HG02943 (cell line): Measurements from ENCODE around the gene KIFC1.
"Not testable (repeated sequence)": the region's sequence is repeated elsewhere in the genome, so short reads cannot be mapped to it uniquely, and the experiment has no call there.

ENCODE experiments used
- ATAC-seq: cut with Tn5 transposase; IDR thresholded peaks from one replicate; pipeline ENCODE4 v1.9.1; 2021; ENCODE audit warnings: mild to moderate bottlenecking, low read depth, moderate library complexity; ENCODE audit not compliant: unreplicated experiment

Gene KIFC1

GRCh38 chr6:33373960-33374910, 17.4 kb upstream of the KIFC1 start:
- no peak for ATAC-seq

GRCh38 chr6:33375143-33375671, 16.4 kb upstream of the KIFC1 start:
- ATAC-seq, result no peak

DNA sequence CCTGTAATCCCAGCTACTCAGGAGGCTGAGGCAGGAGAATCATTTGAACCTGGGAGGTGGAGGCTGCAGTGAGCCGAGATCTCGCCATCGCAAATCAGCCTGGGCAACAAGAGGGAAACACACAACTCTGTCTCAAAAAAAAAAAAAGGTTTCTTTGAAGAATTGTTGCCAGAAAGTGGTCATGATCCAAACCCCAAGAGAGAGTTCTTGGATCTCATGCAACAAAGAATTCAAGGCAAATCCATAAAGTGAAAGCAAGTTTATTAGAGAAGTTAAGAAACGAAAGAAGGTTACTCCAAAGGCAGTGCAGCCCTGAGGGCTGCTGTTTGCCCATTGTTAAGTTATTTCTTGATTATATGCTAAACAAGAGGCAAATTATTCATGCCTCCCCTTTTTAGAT, 14.5 kb upstream of the KIFC1 start:
- no peak for ATAC-seq

DNA sequence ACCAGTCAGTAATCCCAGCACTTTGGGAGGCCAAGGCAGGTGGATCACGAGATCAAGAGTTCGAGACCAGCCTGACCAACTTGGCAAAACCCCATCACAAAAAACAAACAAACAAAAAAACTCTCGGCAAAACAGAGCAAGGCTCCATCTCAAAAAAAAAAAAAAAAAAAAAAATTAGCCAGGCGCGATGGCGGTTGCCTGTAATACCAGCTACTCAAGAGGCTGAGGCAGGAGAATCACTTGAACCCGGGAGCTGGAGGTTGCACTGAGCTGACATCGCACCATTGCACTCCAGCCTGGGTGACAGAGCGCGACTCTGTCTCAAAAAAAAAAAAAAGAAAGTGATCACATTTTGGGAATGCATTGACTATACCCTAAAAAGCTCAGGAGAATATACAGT, 12.4 kb upstream of the KIFC1 start:
- ATAC-seq, result not testable (repeated sequence)

DNA sequence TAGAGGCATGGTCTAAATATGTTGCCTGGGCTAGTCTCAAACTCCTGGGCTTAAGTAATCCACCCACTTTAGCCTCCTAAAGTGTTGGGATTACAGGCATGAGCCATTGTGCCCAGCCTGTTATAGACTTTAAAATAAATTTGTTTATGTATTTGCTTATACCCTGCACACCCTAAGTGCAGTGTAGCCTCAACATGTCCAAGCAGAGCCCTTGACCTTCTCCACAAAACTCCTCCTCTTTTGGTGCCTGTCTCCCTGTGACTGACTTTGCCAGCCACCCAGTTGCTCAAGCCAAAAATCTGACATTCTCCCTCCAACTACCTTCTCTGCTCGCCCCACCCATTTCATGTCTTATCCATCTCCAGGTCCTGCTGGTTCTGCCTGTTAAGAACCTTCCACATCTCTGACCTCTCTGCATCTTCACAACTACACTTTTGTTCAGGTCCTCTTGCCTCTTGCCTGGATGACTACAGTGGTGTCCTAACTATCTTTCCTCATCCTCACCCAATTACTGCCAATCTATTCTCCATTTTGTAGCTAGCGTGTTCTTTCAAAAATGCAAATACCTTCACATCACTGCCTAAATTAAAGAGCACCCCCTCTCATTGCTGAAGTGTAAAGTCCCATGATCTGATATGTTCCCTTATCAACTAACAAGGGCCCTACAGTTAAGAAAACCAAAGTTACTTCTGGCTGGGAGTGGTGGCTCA, 11.2 kb upstream of the KIFC1 start:
- ATAC-seq, result no peak

DNA sequence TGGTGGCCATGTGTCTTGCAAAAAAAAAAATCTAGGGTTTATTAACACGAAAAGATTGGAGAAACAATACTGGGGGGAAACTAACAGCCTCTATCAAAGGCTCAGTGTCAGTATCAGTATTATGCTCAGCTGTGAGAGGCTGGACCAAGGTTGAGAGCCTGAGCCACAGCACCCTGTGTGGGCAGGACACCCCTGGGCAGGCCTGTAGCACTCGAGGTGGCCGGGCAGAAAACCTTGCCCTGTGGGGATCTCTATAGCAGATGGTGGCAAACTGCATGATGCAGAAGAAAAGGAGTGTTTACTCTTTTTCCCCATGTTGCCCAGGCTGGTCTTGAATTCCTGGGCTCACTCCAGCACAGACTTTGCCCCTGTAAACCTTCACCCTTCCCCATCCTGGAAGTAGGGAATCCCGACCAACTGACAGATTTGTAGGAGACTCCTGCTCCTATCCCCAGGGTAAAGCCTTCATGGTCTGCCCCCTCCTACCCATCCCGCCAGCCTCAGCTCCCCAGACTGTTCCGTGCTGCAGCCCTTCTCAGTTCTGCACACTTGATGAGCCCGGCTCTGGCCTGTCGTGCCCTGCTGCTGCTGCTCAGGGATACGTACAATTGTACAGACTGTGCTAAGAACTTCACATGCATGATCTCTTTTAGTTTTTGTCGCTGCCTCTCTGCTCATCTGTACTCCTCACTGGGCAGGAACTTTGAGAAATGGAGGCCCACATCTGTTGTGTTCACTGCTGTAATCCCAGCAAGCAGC, 8.0 kb upstream of the KIFC1 start:
- no peak for ATAC-seq

DNA sequence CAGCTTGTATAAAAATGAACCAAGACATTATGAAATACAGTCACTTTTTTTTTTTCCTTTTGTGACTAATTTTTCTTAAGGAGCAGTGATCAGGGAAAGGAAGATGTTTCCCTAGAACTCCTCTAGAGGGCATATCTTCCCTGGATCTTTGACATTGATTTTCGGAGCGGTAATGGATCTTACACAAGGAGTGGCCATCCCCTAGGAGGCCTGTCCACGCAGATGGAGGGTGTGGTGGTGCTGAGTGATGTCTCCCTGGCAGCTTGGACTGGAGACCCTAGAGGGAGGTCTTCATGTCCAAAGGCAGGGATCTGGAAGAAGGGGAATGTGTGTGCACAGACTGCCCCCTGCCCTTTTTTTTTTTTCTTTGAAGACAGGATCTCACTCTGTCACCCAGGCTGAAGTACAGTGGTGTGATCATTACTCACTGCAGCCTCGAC, 7.0 kb upstream of the KIFC1 start:
- no peak for ATAC-seq

GRCh38 chr6:33390173-33390572, 1.4 kb upstream of the KIFC1 start:
- no peak for ATAC-seq

GRCh38 chr6:33390767-33391277, 801 bp upstream of the KIFC1 start:
- no peak for ATAC-seq

GRCh38 chr6:33391922-33392594, 435 bp downstream of the KIFC1 start:
- peak; percentile 15 for ATAC-seq

- no peak for ATAC-seq
These were observed 949 bp downstream of the KIFC1 start for GRCh38 chr6:33392595-33392948.

GRCh38 chr6:33392979-33393378, 1.4 kb downstream of the KIFC1 start:
- no peak for ATAC-seq

DNA sequence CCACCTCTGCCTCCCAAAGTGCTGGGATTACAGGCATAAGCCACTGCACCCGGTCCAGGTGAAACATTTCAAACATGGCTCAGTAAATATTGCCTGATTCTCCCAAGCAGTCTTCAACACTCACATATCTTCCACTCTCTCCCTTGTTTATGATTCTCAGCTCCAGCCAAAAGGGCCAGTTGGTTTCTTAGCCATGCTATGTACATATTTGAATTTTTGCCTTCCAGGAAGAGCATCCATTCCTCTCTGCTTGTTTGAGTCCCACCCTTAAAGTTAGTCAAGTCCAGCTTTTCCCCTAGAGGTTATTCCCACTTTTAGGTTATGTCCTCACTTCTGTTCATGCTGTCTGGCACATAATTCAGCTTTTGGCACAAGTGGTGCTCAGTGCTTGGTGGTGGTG, 5.9 kb downstream of the KIFC1 start:
- ATAC-seq, result no peak

DNA sequence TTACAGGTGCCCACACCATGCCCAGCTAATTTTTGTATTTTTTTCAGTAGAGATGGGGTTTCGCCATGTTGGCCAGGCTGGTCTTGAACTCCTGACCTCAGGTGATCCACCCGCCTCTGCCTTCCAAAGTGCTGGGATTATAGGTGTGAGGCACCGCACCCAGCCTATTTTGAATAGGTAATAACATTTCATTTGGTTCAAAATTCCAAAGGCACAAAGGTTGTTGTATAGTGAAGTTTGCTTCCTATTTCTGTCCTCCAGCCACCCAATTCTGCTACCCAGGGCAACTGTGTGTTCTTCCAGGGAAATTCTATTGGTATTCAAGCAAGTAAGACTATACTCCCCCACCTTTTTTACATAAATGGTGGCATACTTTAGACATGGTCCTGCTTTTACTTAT, 7.0 kb downstream of the KIFC1 start:
- ATAC-seq, result not testable (repeated sequence)

DNA sequence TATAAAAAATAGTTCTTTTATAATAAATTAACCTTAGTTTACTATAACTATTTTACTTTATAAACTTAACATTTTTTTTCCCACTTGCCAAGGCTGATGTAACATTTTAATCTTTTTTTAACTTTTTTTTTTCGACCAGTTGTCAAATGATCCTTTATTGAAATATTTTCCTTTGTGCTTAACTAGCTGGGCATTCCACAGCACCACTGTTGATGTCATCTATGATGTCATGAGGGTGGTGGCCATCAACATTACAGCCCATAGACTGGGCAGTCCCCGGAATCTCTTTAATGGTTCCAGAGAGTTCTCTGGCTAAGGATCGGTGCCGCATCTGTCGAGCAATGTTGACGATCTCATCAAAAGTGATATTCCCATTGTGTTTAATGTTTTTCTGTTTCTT, 8.3 kb downstream of the KIFC1 start:
- ATAC-seq, result not testable (repeated sequence)

GRCh38 chr6:33404884-33405283, 13.3 kb downstream of the KIFC1 start:
- ATAC-seq, result no peak

DNA sequence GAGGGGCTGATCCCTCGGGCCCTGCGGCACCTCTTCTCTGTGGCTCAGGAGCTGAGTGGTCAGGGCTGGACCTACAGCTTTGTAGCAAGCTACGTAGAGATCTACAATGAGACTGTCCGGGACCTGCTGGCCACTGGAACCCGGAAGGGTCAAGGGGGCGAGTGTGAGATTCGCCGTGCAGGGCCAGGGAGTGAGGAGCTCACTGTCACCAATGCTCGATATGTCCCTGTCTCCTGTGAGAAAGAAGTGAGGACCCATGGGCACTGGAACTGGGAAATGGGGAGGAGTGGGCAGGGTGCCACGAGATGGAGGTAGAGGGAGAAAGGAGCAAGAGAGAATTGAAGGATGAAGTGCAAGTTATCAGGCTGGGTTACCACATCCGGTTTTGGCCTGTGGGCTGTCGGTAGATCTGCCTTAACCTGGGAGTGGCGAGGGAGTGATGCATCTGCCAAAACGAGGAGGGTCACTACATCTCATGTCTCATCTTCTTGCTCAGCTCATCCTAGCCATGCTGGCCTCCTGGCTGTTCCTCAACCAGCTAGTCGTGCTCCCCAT, 13.8 kb downstream of the KIFC1 start:
- ATAC-seq, result no peak

DNA sequence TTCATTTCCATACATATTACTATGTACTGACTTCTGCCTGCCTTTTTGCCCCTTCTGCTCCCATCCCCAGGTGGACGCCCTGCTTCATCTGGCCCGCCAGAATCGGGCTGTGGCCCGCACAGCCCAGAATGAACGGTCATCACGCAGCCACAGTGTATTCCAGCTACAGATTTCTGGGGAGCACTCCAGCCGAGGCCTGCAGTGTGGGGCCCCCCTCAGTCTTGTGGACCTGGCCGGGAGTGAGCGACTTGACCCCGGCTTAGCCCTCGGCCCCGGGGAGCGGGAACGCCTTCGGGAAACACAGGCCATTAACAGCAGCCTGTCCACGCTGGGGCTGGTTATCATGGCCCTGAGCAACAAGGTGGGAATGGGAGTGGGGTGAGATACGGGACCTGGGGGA, 14.5 kb downstream of the KIFC1 start:
- no peak for ATAC-seq

DNA sequence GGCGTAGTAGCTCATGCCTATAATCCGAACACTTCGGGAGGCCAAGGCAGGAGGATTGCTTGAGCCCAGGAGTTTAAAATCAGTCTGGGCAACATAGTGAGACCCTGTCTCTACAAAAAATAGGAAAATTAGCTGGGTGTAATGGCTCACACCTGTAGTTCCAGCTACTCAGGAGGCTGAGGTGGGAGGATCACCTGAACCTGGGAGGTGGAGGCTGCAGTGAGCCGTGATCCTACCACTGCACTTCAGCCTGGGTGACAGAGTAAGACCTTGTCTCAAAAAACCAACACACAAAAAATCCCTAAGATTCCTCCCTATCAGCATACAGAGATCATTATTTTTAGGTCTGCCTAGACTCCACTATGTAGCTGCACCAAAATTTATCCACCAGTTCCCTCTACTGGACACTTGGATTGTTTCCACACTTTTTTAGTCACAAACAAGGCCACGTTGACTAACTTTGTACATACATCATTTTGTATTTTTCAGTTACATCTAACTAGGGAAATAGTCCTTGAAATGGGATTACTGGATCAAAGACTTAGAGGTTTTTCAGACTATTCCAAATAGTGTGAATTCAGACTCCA, 15.6 kb downstream of the KIFC1 start:
- no peak for ATAC-seq
